Measurements from ENCODE around the gene ESRRB.

ESRRB gene

GRCh38 chr14:76547831-76548230, 171.9 kb downstream of the ESRRB start:
- no peak overlapping the region for H3K4me3 ChIP-seq (ENCODE audit: low read depth, low read length)
- DNase-seq (ENCODE audit: low read depth), result no peak
- TF ChIP-seq POLR2A (IDR thresholded peaks at IDR 0.05; ENCODE audit: extremely low read depth, insufficient read length) (no peak), MYC (IDR thresholded peaks at IDR 0.05; ENCODE audit: low read depth, low read length) (no peak), CTCF (IDR thresholded peaks at IDR 0.05; ENCODE audit: low read depth, low read length) (no peak), MAX (IDR thresholded peaks at IDR 0.05; ENCODE audit: low read depth, low read length) (no peak)

- DNase-seq (ENCODE audit: low read depth), result peak; percentile 17
- TF ChIP-seq CTCF (IDR thresholded peaks at IDR 0.05; ENCODE audit: low read depth, low read length), result no peak
- TF ChIP-seq MYC (IDR thresholded peaks at IDR 0.05; ENCODE audit: low read depth, low read length), result no peak
- TF ChIP-seq MAX (IDR thresholded peaks at IDR 0.05; ENCODE audit: low read depth, low read length), result no peak
- TF ChIP-seq POLR2A (IDR thresholded peaks at IDR 0.05; ENCODE audit: extremely low read depth, insufficient read length), result no peak
Measured at GRCh38 chr14:76550534-76550933, 174.6 kb downstream of the ESRRB start.

GRCh38 chr14:76551116-76551515, 175.2 kb downstream of the ESRRB start:
- H3K4me3 ChIP-seq (ENCODE audit: low read depth, low read length), result no peak overlapping the region
- no peak for TF ChIP-seq CTCF (IDR thresholded peaks at IDR 0.05; ENCODE audit: low read depth, low read length)
- no peak for TF ChIP-seq MYC (IDR thresholded peaks at IDR 0.05; ENCODE audit: low read depth, low read length)
- no peak for TF ChIP-seq POLR2A (IDR thresholded peaks at IDR 0.05; ENCODE audit: extremely low read depth, insufficient read length)
- TF ChIP-seq MAX (IDR thresholded peaks at IDR 0.05; ENCODE audit: low read depth, low read length), result no peak
- no peak for DNase-seq (ENCODE audit: low read depth)

More at GRCh38 chr14:76550534-76550933, 174.6 kb downstream of the ESRRB start:
- no peak overlapping the region for H3K4me3 ChIP-seq (ENCODE audit: low read depth, low read length)
